ENCODE results near the gene MAPK9. TPM values are rescaled to one million over a fixed set of nuclear protein-coding genes. Genes with fewer than 3 reads are reported as not detected.
"Not testable (repeated sequence)": the region's sequence is repeated elsewhere in the genome, so short reads cannot be mapped to it uniquely, and the experiment has no call there.

Gene MAPK9
- total and polyA plus RNA-seq, 12 donors = 13.9 to 47.4 (median 40.3) TPM

DNA sequence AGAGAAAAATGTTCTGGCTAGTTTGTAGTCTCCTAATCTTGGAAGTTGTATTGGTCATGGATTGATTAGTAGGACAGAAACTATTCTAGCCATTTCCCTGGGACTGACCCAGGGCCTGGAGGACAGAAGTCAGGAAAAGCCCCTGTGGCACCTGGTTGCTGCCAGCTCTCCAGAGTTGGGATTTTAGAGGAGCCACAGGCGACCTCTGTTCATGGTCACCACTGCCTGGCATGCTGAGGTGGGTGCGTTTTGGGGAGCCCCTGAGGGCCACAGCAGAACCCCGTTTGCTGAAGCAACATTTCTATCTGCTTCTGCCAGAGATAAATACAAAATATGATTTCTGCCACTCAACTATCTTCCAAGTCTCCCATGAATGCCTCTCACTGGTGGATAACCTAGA, 7.6 kb upstream of the MAPK9 start:
- DNase-seq (no peak), ATAC-seq (no peak)
- H3K27me3 ChIP-seq = no peaks in the 10 kb centered on the region
- TF ChIP-seq, protein P1, sequence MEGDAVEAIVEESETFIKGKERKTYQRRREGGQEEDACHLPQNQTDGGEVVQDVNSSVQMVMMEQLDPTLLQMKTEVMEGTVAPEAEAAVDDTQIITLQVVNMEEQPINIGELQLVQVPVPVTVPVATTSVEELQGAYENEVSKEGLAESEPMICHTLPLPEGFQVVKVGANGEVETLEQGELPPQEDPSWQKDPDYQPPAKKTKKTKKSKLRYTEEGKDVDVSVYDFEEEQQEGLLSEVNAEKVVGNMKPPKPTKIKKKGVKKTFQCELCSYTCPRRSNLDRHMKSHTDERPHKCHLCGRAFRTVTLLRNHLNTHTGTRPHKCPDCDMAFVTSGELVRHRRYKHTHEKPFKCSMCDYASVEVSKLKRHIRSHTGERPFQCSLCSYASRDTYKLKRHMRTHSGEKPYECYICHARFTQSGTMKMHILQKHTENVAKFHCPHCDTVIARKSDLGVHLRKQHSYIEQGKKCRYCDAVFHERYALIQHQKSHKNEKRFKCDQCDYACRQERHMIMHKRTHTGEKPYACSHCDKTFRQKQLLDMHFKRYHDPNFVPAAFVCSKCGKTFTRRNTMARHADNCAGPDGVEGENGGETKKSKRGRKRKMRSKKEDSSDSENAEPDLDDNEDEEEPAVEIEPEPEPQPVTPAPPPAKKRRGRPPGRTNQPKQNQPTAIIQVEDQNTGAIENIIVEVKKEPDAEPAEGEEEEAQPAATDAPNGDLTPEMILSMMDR (IDR thresholded peaks at IDR 0.05) = no peak
- intact Hi-C loops (cut with DNase I) = loop anchor here in 1 of 10 donors (10.0 kb wide), 1 partner anchor 365 kb away; no protein-coding TSS in a partner anchor
- WGBS, 2 donors = 64 to 86% methylated on average over 3 of the region's 3 CpGs
- no peaks in the 10 kb centered on the region for H3K9me3 ChIP-seq
- no peak overlapping the region for H3K27ac ChIP-seq
- H3K36me3 ChIP-seq = peaks cover 0 to 24% (median 0%) of the 10 kb centered on the region in 9 donors
- no peak overlapping the region for H3K4me3 ChIP-seq
- no peaks in the 10 kb centered on the region for H3K4me1 ChIP-seq

DNA sequence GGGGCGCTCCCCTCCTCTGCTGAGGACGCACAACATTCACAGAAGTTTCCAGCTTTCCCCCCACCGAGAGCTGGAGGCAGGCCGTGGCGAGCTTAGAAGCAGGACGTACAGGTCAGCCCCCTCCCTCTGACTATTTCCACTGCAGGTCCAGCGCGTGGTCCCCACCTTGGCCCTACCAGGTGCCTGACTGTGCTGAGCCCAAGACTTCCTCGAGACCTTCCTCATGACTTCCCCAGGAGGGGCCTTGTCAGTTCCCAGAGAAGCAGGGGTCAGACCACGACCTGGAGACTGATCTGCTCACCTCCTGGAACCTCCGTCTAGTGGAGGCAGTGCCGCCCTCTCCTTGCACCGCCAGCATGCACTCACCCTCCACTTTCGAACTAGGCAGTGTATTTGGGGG, 7.1 kb upstream of the MAPK9 start:
- H3K9me3 ChIP-seq, H3K27me3 ChIP-seq, H3K4me3 ChIP-seq, H3K27ac ChIP-seq, ATAC-seq, DNase-seq, H3K4me1 ChIP-seq: not testable (repeated sequence)
- 87 to 89% methylated on average over 14 of the region's 14 CpGs for WGBS, 2 donors
- intact Hi-C loops (cut with DNase I) = loop anchor here in 1 of 10 donors (10.0 kb wide), 1 partner anchor 366 kb away; no protein-coding TSS in a partner anchor
- peaks cover 0 to 19% (median 0%) of the 10 kb centered on the region in 9 donors for H3K36me3 ChIP-seq

DNA sequence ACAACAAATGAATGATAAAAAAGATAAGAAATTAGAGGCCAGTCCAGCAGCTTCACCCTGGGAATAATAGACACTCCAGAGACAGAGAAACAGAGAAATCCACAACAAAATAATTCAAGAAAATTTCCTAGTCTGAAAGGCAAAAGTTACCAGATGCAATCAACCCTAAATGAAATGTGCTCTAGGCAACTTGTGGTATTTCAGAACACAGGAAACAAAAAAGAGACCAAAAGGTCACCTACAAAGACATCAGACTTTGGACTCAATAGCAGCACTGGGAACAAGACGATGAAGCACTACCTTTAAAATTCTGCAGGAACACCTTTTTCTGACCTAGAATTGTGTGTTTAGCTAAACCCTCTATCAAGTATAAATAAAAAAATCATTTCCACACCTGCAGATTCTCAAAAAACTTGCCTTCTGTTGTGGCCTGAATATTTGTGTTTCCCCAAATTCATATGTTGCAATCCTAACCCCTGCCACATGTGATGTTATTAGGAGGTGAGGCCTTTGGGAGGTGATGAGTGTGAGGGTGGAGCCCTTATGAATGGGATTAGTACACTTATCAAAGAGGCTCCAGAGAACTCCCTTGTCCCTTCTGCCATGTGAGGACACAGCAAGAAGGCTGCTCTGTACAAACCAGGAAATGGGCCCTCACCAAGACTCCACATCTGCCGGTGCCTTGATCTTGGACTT, 5.9 kb upstream of the MAPK9 start:
- Histone ChIP-seq H3K36me3 (peaks cover 0 to 13% (median 0%) of the 10 kb centered on the region in 9 donors), H3K4me3 (no peak overlapping the region), H3K9me3 (no peaks in the 10 kb centered on the region), H3K4me1 (peaks cover 0 to 11% (median 7%) of the 10 kb centered on the region in 9 donors), H3K27me3 (no peaks in the 10 kb centered on the region), H3K27ac (no peak overlapping the region)
- intact Hi-C loops (cut with DNase I) = loop anchor here in 1 of 10 donors (10.0 kb wide), 1 partner anchor 367 kb away; no protein-coding TSS in a partner anchor
- ATAC-seq (no peak), DNase-seq (no peak)
- TF ChIP-seq, protein P1 (IDR thresholded peaks at IDR 0.05) = no peak
- WGBS, 2 donors = 86 to 88% methylated on average over 2 of the region's 2 CpGs

DNA sequence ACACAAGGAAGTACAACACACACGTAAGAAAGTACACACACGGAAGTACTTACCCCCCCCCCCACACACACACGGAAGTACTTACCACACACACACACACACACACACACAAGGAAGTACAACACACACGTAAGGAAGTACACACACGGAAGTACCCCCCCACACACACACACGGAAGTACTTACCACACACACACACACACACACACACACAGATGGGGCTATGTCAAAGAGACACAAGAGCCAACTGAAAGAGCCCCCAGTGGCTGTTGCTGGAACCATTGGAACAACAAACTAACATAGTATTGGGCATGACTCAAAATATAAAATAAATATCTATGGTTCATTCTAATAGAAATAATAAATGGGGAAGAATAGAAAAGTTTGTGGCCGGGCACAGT, 4.9 kb upstream of the MAPK9 start:
- no peak overlapping the region for H3K4me3 ChIP-seq
- TF ChIP-seq, protein P1 (IDR thresholded peaks at IDR 0.05) = no peak
- no peak for ATAC-seq
- no peak for DNase-seq
- H3K27me3 ChIP-seq = no peaks in the 10 kb centered on the region
- peaks cover 0 to 8% (median 0%) of the 10 kb centered on the region in 9 donors for H3K36me3 ChIP-seq
- peaks cover 4 to 13% (median 9%) of the 10 kb centered on the region in 9 donors for H3K4me1 ChIP-seq
- H3K9me3 ChIP-seq = no peaks in the 10 kb centered on the region
- no peak overlapping the region for H3K27ac ChIP-seq
- intact Hi-C loops (cut with DNase I) = loop anchor here in 1 of 10 donors (10.0 kb wide), 1 partner anchor 368 kb away; no protein-coding TSS in a partner anchor
- 63 to 77% methylated on average over 7 of the region's 7 CpGs for WGBS, 2 donors

All from heart right ventricle (tissue), 16 donors.